ENCODE data around the gene ATP6AP1. TPM values are rescaled to one million over a fixed set of nuclear protein-coding genes. Genes with fewer than 3 reads are reported as not detected.

The ATP6AP1 gene
- total and polyA plus RNA-seq, 9 of the 15 experiments (the other 6 are each of a cell fraction or from before 2014, with no cell fraction given) = 8.3 to 90.5 (median 52.9) TPM

Small RNAs within 50 kb of the gene (microRNA-seq; reads per million reads assigned to microRNA genes)
- gene MIR6858 (ENCODE audit: borderline microRNAs expressed) = 0.36 reads per million

Small RNAs within 50 kb of the gene (small RNA-seq; reads per million reads assigned to genes)
- gene MIR6858 = not detected
- not detected for gene SNORA70

Other genes starting within 250 kb of the ATP6AP1 start
Only the 7 nearest of the 22 such genes appear.
- gene EMD, start 49.4 kb upstream of the ATP6AP1 start, total RNA-seq (2014; rRNA removed) = 32.9 and 36.2 TPM in 2 replicates
- 37.5 and 38.3 TPM in 2 replicates for gene EMD, start 49.4 kb upstream of the ATP6AP1 start, total RNA-seq (2014; rRNA removed; fragmentation: Illumina TruSeq; extraction: Trizol)
- gene EMD, start 49.4 kb upstream of the ATP6AP1 start, total RNA-seq (2015; rRNA removed; fragmentation: Illumina TruSeq; extraction: Trizol) = 61.9 and 67.8 TPM in 2 replicates
- 124 and 135 TPM in 2 replicates for gene EMD, start 49.4 kb upstream of the ATP6AP1 start, total RNA-seq (2021)
- gene EMD, start 49.4 kb upstream of the ATP6AP1 start, polyA plus RNA-seq (2011; rRNA removed) = 77.4 and 81.2 TPM in 2 replicates
- 177 and 206 TPM in 2 replicates for gene EMD, start 49.4 kb upstream of the ATP6AP1 start, polyA plus RNA-seq (2014; fragmentation: Illumina TruSeq; extraction: Trizol)
- 1 to 10 TPM; 2.3 to 3.1 TPM for gene EMD, start 49.4 kb upstream of the ATP6AP1 start, polyA plus RNA-seq (2014; fragmentation: Nextera tagmentation; extraction: Ambion mirVana)
- 86.7 and 110 TPM in 2 replicates for gene EMD, start 49.4 kb upstream of the ATP6AP1 start, polyA plus RNA-seq (2014; rRNA removed)
- 4,111 and 4,705 TPM in 2 replicates for gene RPL10, start 30.3 kb upstream of the ATP6AP1 start, total RNA-seq (2014; rRNA removed)
- 3,682 and 4,010 TPM in 2 replicates for gene RPL10, start 30.3 kb upstream of the ATP6AP1 start, total RNA-seq (2014; rRNA removed; fragmentation: Illumina TruSeq; extraction: Trizol)
- 3,735 and 3,774 TPM in 2 replicates for gene RPL10, start 30.3 kb upstream of the ATP6AP1 start, total RNA-seq (2015; rRNA removed; fragmentation: Illumina TruSeq; extraction: Trizol)
- 4,299 and 4,408 TPM in 2 replicates for gene RPL10, start 30.3 kb upstream of the ATP6AP1 start, total RNA-seq (2021)
- 5,297 and 6,545 TPM in 2 replicates for gene RPL10, start 30.3 kb upstream of the ATP6AP1 start, polyA plus RNA-seq (2011; rRNA removed)
- 6,119 and 7,432 TPM in 2 replicates for gene RPL10, start 30.3 kb upstream of the ATP6AP1 start, polyA plus RNA-seq (2014; fragmentation: Illumina TruSeq; extraction: Trizol)
- 1,000 to 10,000 TPM; 5,014 to 7,600 TPM for gene RPL10, start 30.3 kb upstream of the ATP6AP1 start, polyA plus RNA-seq (2014; fragmentation: Nextera tagmentation; extraction: Ambion mirVana)
- gene RPL10, start 30.3 kb upstream of the ATP6AP1 start, polyA plus RNA-seq (2014; rRNA removed) = 6,193 and 7,323 TPM in 2 replicates
- gene DNASE1L1, start 19.4 kb upstream of the ATP6AP1 start, total RNA-seq (2014; rRNA removed) = 12.4 and 16.4 TPM in 2 replicates
- 5.7 and 5.9 TPM in 2 replicates for gene DNASE1L1, start 19.4 kb upstream of the ATP6AP1 start, total RNA-seq (2014; rRNA removed; fragmentation: Illumina TruSeq; extraction: Trizol)
- gene DNASE1L1, start 19.4 kb upstream of the ATP6AP1 start, total RNA-seq (2015; rRNA removed; fragmentation: Illumina TruSeq; extraction: Trizol) = 4.9 and 5.5 TPM in 2 replicates
- 10.9 and 11.2 TPM in 2 replicates for gene DNASE1L1, start 19.4 kb upstream of the ATP6AP1 start, total RNA-seq (2021)
- 12.6 and 14.8 TPM in 2 replicates for gene DNASE1L1, start 19.4 kb upstream of the ATP6AP1 start, polyA plus RNA-seq (2011; rRNA removed)
- 7.9 and 12.9 TPM in 2 replicates for gene DNASE1L1, start 19.4 kb upstream of the ATP6AP1 start, polyA plus RNA-seq (2014; fragmentation: Illumina TruSeq; extraction: Trizol)
- under 1 TPM; 0.73 to 0.74 TPM for gene DNASE1L1, start 19.4 kb upstream of the ATP6AP1 start, polyA plus RNA-seq (2014; fragmentation: Nextera tagmentation; extraction: Ambion mirVana)
- 11.6 and 16.4 TPM in 2 replicates for gene DNASE1L1, start 19.4 kb upstream of the ATP6AP1 start, polyA plus RNA-seq (2014; rRNA removed)
- 20.2 and 33.7 TPM in 2 replicates for gene TAFAZZIN, start 17.1 kb upstream of the ATP6AP1 start, total RNA-seq (2014; rRNA removed)
- 10.7 and 11.3 TPM in 2 replicates for gene TAFAZZIN, start 17.1 kb upstream of the ATP6AP1 start, total RNA-seq (2014; rRNA removed; fragmentation: Illumina TruSeq; extraction: Trizol)
- gene TAFAZZIN, start 17.1 kb upstream of the ATP6AP1 start, total RNA-seq (2015; rRNA removed; fragmentation: Illumina TruSeq; extraction: Trizol) = 15.6 and 17.1 TPM in 2 replicates
- 29.6 and 32.2 TPM in 2 replicates for gene TAFAZZIN, start 17.1 kb upstream of the ATP6AP1 start, total RNA-seq (2021)
- gene TAFAZZIN, start 17.1 kb upstream of the ATP6AP1 start, polyA plus RNA-seq (2011; rRNA removed) = 24.0 and 39.6 TPM in 2 replicates
- gene TAFAZZIN, start 17.1 kb upstream of the ATP6AP1 start, polyA plus RNA-seq (2014; fragmentation: Illumina TruSeq; extraction: Trizol) = 20.2 and 25.0 TPM in 2 replicates
- under 1 TPM; 0.49 to 0.64 TPM for gene TAFAZZIN, start 17.1 kb upstream of the ATP6AP1 start, polyA plus RNA-seq (2014; fragmentation: Nextera tagmentation; extraction: Ambion mirVana)
- 33.6 and 40.7 TPM in 2 replicates for gene TAFAZZIN, start 17.1 kb upstream of the ATP6AP1 start, polyA plus RNA-seq (2014; rRNA removed)
- 37.5 and 76.5 TPM in 2 replicates for gene GDI1, start 8.5 kb downstream of the ATP6AP1 start, total RNA-seq (2014; rRNA removed)
- gene GDI1, start 8.5 kb downstream of the ATP6AP1 start, total RNA-seq (2014; rRNA removed; fragmentation: Illumina TruSeq; extraction: Trizol) = 18.9 and 23.9 TPM in 2 replicates
- gene GDI1, start 8.5 kb downstream of the ATP6AP1 start, total RNA-seq (2015; rRNA removed; fragmentation: Illumina TruSeq; extraction: Trizol) = 27.4 and 30.4 TPM in 2 replicates
- gene GDI1, start 8.5 kb downstream of the ATP6AP1 start, total RNA-seq (2021) = 54.6 and 61.1 TPM in 2 replicates
- gene GDI1, start 8.5 kb downstream of the ATP6AP1 start, polyA plus RNA-seq (2011; rRNA removed) = 76.8 and 134 TPM in 2 replicates
- gene GDI1, start 8.5 kb downstream of the ATP6AP1 start, polyA plus RNA-seq (2014; fragmentation: Illumina TruSeq; extraction: Trizol) = 73.2 and 82.6 TPM in 2 replicates
- 1 to 10 TPM in 1 of 2 experiments, under 1 TPM in 1; 0.97 to 2.2 TPM for gene GDI1, start 8.5 kb downstream of the ATP6AP1 start, polyA plus RNA-seq (2014; fragmentation: Nextera tagmentation; extraction: Ambion mirVana)
- gene GDI1, start 8.5 kb downstream of the ATP6AP1 start, polyA plus RNA-seq (2014; rRNA removed) = 78.1 and 86.1 TPM in 2 replicates
- 73.7 and 74.9 TPM in 2 replicates for gene FAM50A, start 15.5 kb downstream of the ATP6AP1 start, total RNA-seq (2014; rRNA removed)
- gene FAM50A, start 15.5 kb downstream of the ATP6AP1 start, total RNA-seq (2014; rRNA removed; fragmentation: Illumina TruSeq; extraction: Trizol) = 41.6 and 52.9 TPM in 2 replicates
- gene FAM50A, start 15.5 kb downstream of the ATP6AP1 start, total RNA-seq (2015; rRNA removed; fragmentation: Illumina TruSeq; extraction: Trizol) = 65.7 and 67.3 TPM in 2 replicates
- 56.6 and 65.2 TPM in 2 replicates for gene FAM50A, start 15.5 kb downstream of the ATP6AP1 start, total RNA-seq (2021)
- 73.7 and 76.9 TPM in 2 replicates for gene FAM50A, start 15.5 kb downstream of the ATP6AP1 start, polyA plus RNA-seq (2011; rRNA removed)
- gene FAM50A, start 15.5 kb downstream of the ATP6AP1 start, polyA plus RNA-seq (2014; fragmentation: Illumina TruSeq; extraction: Trizol) = 73.3 and 77.1 TPM in 2 replicates
- 1 to 10 TPM; 4.4 to 5.5 TPM for gene FAM50A, start 15.5 kb downstream of the ATP6AP1 start, polyA plus RNA-seq (2014; fragmentation: Nextera tagmentation; extraction: Ambion mirVana)
- 105 and 114 TPM in 2 replicates for gene FAM50A, start 15.5 kb downstream of the ATP6AP1 start, polyA plus RNA-seq (2014; rRNA removed)
- 3.5 and 3.8 TPM in 2 replicates for gene PLXNA3, start 29.6 kb downstream of the ATP6AP1 start, total RNA-seq (2014; rRNA removed)
- gene PLXNA3, start 29.6 kb downstream of the ATP6AP1 start, total RNA-seq (2014; rRNA removed; fragmentation: Illumina TruSeq; extraction: Trizol) = 4.5 and 6.8 TPM in 2 replicates
- gene PLXNA3, start 29.6 kb downstream of the ATP6AP1 start, total RNA-seq (2015; rRNA removed; fragmentation: Illumina TruSeq; extraction: Trizol) = 7.5 and 9.5 TPM in 2 replicates
- gene PLXNA3, start 29.6 kb downstream of the ATP6AP1 start, total RNA-seq (2021) = 26.5 and 47.8 TPM in 2 replicates
- gene PLXNA3, start 29.6 kb downstream of the ATP6AP1 start, polyA plus RNA-seq (2011; rRNA removed) = 13.3 and 30.4 TPM in 2 replicates
- gene PLXNA3, start 29.6 kb downstream of the ATP6AP1 start, polyA plus RNA-seq (2014; fragmentation: Illumina TruSeq; extraction: Trizol) = 21.9 and 27.5 TPM in 2 replicates
- gene PLXNA3, start 29.6 kb downstream of the ATP6AP1 start, polyA plus RNA-seq (2014; fragmentation: Nextera tagmentation; extraction: Ambion mirVana) = under 1 TPM; 0.32 to 0.42 TPM
- gene PLXNA3, start 29.6 kb downstream of the ATP6AP1 start, polyA plus RNA-seq (2014; rRNA removed) = 20.1 and 21.5 TPM in 2 replicates

All from K562 (cell line).